Measurements from ENCODE around the gene MOSMO.

MOSMO gene

GRCh38 chr16:22007509-22008214 is at the start of gene MOSMO:
Gene MOSMO (plus strand): TSS chr16:22008111. CDS start chr16:22008302, 191 bp downstream.
- no peak for DNase-seq (ENCODE audit: low read depth, low spot score)

- DNase-seq (ENCODE audit: low read depth, low spot score), result no peak
These were observed 48.9 kb upstream of the MOSMO start for GRCh38 chr16:21959050-21959449.

- DNase-seq (ENCODE audit: low read depth, low spot score), result no peak
These were observed 45.4 kb upstream of the MOSMO start for GRCh38 chr16:21962475-21962874.

- no peak for DNase-seq (ENCODE audit: low read depth, low spot score)
These were observed 44.0 kb upstream of the MOSMO start for GRCh38 chr16:21963887-21964286.

- no peak for DNase-seq (ENCODE audit: low read depth, low spot score)
These were observed 43.6 kb upstream of the MOSMO start for GRCh38 chr16:21964353-21964752.

- no peak for DNase-seq (ENCODE audit: low read depth, low spot score)
These were observed 36.1 kb upstream of the MOSMO start for GRCh38 chr16:21971856-21972255.

GRCh38 chr16:21973945-21974344 is 34.0 kb upstream of the MOSMO start:
- DNase-seq (ENCODE audit: low read depth, low spot score), result no peak

- DNase-seq (ENCODE audit: low read depth, low spot score), result no peak
These were observed 27.9 kb upstream of the MOSMO start for GRCh38 chr16:21980032-21980431.

GRCh38 chr16:21982108-21982507 is 25.8 kb upstream of the MOSMO start:
- no peak for DNase-seq (ENCODE audit: low read depth, low spot score)

- no peak for DNase-seq (ENCODE audit: low read depth, low spot score)
These were observed 23.8 kb upstream of the MOSMO start for GRCh38 chr16:21984062-21984461.

GRCh38 chr16:21985524-21985923 is 22.4 kb upstream of the MOSMO start:
- DNase-seq (ENCODE audit: low read depth, low spot score), result no peak

GRCh38 chr16:21986692-21987246 is 21.1 kb upstream of the MOSMO start:
- no peak for DNase-seq (ENCODE audit: low read depth, low spot score)

- no peak for DNase-seq (ENCODE audit: low read depth, low spot score)
These were observed 20.4 kb upstream of the MOSMO start for GRCh38 chr16:21987498-21987897.

- no peak for DNase-seq (ENCODE audit: low read depth, low spot score)
These were observed 18.8 kb upstream of the MOSMO start for GRCh38 chr16:21989133-21989532.

GRCh38 chr16:21989751-21990150 is 18.2 kb upstream of the MOSMO start:
- no peak for DNase-seq (ENCODE audit: low read depth, low spot score)

GRCh38 chr16:21990381-21990944 is 17.4 kb upstream of the MOSMO start:
- no peak for DNase-seq (ENCODE audit: low read depth, low spot score)

GRCh38 chr16:21991621-21992020 is 16.3 kb upstream of the MOSMO start:
- DNase-seq (ENCODE audit: low read depth, low spot score), result no peak

GRCh38 chr16:21994856-21995465 is 12.9 kb upstream of the MOSMO start:
- no peak for DNase-seq (ENCODE audit: low read depth, low spot score)

- DNase-seq (ENCODE audit: low read depth, low spot score), result no peak
These were observed 10.8 kb upstream of the MOSMO start for GRCh38 chr16:21996923-21997696.

- no peak for DNase-seq (ENCODE audit: low read depth, low spot score)
These were observed 10.0 kb upstream of the MOSMO start for GRCh38 chr16:21997697-21998480.

- DNase-seq (ENCODE audit: low read depth, low spot score), result no peak
These were observed 6.3 kb upstream of the MOSMO start for GRCh38 chr16:22001591-22001990.

All from smooth muscle cell of the brain vasculature (primary cell).